Osteocyte (in vitro differentiated cells): Measurements from ENCODE around the gene BOD1. TPM values are rescaled to one million over a fixed set of nuclear protein-coding genes. Genes with fewer than 3 reads are reported as not detected.

Source experiments
- DNase-seq: peaks from one replicate; pipeline ENCODE4 v3.0.0; 2021; ENCODE audit warnings: mixed read lengths; ENCODE audit not compliant: unreplicated experiment; ENCODE audit errors: extremely low spot score
- H3K27ac Mint-ChIP-seq: one replicate; pipeline ENCODE4 v1.8.0; 2021; ENCODE audit warnings: mild to moderate bottlenecking, mixed read lengths; ENCODE audit not compliant: unreplicated experiment
- H3K27me3 Mint-ChIP-seq: one replicate; pipeline ENCODE4 v1.8.0; 2021; ENCODE audit warnings: mixed read lengths; ENCODE audit not compliant: unreplicated experiment
- H3K36me3 Mint-ChIP-seq: one replicate; pipeline ENCODE4 v1.8.0; 2021; ENCODE audit warnings: mixed read lengths; ENCODE audit not compliant: unreplicated experiment
- H3K4me1 Mint-ChIP-seq: one replicate; pipeline ENCODE4 v1.8.0; 2021; ENCODE audit warnings: mixed read lengths; ENCODE audit not compliant: unreplicated experiment
- H3K4me3 Mint-ChIP-seq: one replicate; pipeline ENCODE4 v1.8.0; 2021; ENCODE audit warnings: mild to moderate bottlenecking, moderate library complexity, mixed read lengths; ENCODE audit not compliant: unreplicated experiment
- H3K9me3 Mint-ChIP-seq: one replicate; pipeline ENCODE4 v1.8.0; 2021; ENCODE audit warnings: mixed read lengths; ENCODE audit not compliant: unreplicated experiment
- total RNA-seq: library from RNA; stranded (reverse); gene quantifications from 2 replicates; pipeline ENCODE4 v1.2.1, GENCODE V29; 2021
- TF ChIP-seq, protein P1 (sequence below): fragments of 200-600 bp; sonication (generic); IDR thresholded peaks from 2 replicates; pipeline ENCODE4 v1.5.0; 2021; ENCODE audit warnings: antibody characterized with exemption, mild to moderate bottlenecking, moderate library complexity

Gene BOD1
- total RNA-seq, 1 donor from 2014 or later = 70.7 TPM

GRCh38 chr5:173631478-173631877 lies 15.0 kb upstream of the BOD1 start:
- Mint-ChIP-seq H3K9me3 (no peaks in the 10 kb centered on the region), H3K4me3 (no peak overlapping the region), H3K27ac (no peak overlapping the region), H3K27me3 (peaks cover 9% of the 10 kb centered on the region), H3K4me1 (peaks cover 19% of the 10 kb centered on the region), H3K36me3 (no peaks in the 10 kb centered on the region)
- DNase-seq = no peak
- TF ChIP-seq, protein P1, sequence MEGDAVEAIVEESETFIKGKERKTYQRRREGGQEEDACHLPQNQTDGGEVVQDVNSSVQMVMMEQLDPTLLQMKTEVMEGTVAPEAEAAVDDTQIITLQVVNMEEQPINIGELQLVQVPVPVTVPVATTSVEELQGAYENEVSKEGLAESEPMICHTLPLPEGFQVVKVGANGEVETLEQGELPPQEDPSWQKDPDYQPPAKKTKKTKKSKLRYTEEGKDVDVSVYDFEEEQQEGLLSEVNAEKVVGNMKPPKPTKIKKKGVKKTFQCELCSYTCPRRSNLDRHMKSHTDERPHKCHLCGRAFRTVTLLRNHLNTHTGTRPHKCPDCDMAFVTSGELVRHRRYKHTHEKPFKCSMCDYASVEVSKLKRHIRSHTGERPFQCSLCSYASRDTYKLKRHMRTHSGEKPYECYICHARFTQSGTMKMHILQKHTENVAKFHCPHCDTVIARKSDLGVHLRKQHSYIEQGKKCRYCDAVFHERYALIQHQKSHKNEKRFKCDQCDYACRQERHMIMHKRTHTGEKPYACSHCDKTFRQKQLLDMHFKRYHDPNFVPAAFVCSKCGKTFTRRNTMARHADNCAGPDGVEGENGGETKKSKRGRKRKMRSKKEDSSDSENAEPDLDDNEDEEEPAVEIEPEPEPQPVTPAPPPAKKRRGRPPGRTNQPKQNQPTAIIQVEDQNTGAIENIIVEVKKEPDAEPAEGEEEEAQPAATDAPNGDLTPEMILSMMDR = no peak

DNA sequence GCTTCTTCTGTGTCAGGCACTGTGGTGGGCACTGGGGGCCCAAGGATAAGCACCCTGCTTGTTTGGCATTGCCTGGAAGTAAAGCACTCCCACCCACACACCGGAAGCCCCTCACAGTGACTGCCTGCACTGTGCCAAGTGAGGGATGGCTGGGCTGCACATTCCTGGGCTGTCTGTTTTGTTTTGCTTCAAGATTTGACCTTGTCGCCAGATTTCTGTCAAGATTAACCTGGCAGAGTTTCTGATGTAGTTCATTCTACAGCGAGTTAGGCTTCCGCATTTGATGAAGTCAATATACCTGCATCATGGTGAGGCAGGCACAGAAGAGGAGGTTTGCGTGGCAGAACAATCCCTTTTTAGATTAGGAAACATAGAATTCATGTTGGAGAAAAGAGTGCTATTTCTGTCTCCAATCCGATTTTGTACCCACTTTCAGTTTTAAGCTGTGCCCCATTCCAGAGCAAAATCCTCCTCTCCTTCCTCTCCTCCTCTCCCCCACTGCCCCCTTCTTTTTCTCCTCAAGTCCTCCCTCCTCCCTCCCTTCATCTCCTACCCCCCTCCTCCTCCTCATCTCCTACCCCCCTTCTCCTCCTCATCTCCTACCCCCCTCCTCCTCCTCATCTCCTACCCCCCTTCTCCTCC lies 14.4 kb upstream of the BOD1 start:
- H3K27ac Mint-ChIP-seq = no peak overlapping the region
- TF ChIP-seq, protein P1 = no peak
- no peak for DNase-seq
- peaks cover 9% of the 10 kb centered on the region for H3K27me3 Mint-ChIP-seq
- H3K4me3 Mint-ChIP-seq = no peak overlapping the region
- no peaks in the 10 kb centered on the region for H3K36me3 Mint-ChIP-seq
- H3K4me1 Mint-ChIP-seq = peaks cover 22% of the 10 kb centered on the region
- no peaks in the 10 kb centered on the region for H3K9me3 Mint-ChIP-seq

GRCh38 chr5:173629628-173630027 lies 13.2 kb upstream of the BOD1 start:
- H3K36me3 Mint-ChIP-seq = no peaks in the 10 kb centered on the region
- TF ChIP-seq, protein P1 = peak; percentile 36
- H3K9me3 Mint-ChIP-seq = no peaks in the 10 kb centered on the region
- H3K4me3 Mint-ChIP-seq = no peak overlapping the region
- H3K27ac Mint-ChIP-seq = no peak overlapping the region
- H3K4me1 Mint-ChIP-seq = peaks cover 31% of the 10 kb centered on the region
- DNase-seq = no peak
- H3K27me3 Mint-ChIP-seq = peaks cover 9% of the 10 kb centered on the region

DNA sequence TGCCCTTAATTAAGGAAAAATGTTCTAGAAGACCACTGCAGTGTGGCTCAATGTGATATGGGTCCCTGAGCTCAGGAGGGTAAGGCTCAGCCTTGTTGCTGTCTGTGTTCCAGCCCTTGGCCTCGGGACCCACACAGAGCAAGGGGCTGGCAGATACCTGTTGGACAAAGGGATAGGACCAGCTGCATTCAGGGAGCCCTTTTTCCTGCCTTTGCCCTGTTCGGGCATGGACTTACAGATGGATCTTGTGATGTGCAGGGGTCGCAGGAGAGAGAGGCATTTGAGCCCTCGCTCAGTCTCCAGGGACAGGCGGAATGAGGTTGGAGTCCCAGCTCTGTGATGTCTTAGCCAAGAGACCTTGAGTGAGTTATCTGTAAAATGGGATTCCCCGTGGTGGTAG lies 12.1 kb upstream of the BOD1 start:
- TF ChIP-seq, protein P1 = no peak
- Mint-ChIP-seq H3K9me3 (no peaks in the 10 kb centered on the region), H3K4me3 (no peak overlapping the region), H3K27ac (no peak overlapping the region), H3K36me3 (no peaks in the 10 kb centered on the region), H3K4me1 (peaks cover 31% of the 10 kb centered on the region), H3K27me3 (peaks cover 9% of the 10 kb centered on the region)
- DNase-seq = no peak

- H3K4me3 Mint-ChIP-seq = no peak overlapping the region
- no peak for DNase-seq
- TF ChIP-seq, protein P1 = no peak
- peaks cover 9% of the 10 kb centered on the region for H3K27me3 Mint-ChIP-seq
- no peak overlapping the region for H3K27ac Mint-ChIP-seq
- H3K36me3 Mint-ChIP-seq = no peaks in the 10 kb centered on the region
- no peaks in the 10 kb centered on the region for H3K9me3 Mint-ChIP-seq
- H3K4me1 Mint-ChIP-seq = peaks cover 31% of the 10 kb centered on the region
Observed at GRCh38 chr5:173627860-173628392, 11.5 kb upstream of the BOD1 start.
